ENCODE results near the gene OSBPL2.

Gene OSBPL2

GRCh38 chr20:62228982-62229545 is 9.3 kb upstream of the OSBPL2 start:
- Histone ChIP-seq H3K79me2 (ENCODE audit: control insufficient read depth, insufficient read depth, low read length, poor library complexity) (no peaks in the 10 kb centered on the region), H3K18ac (ENCODE audit: low read length) (no peak overlapping the region), H3K9ac (ENCODE audit: low read length) (no peak overlapping the region), H4K12ac (ENCODE audit: low read depth, low read length) (no peak overlapping the region), H2AFZ (ENCODE audit: insufficient read depth, low read length, poor library complexity) (no peak overlapping the region), H2BK12ac (ENCODE audit: low read length) (no peak overlapping the region), H3K14ac (ENCODE audit: low read length) (no peak overlapping the region), H4K91ac (ENCODE audit: low read depth, low read length) (no peak overlapping the region), H3K79me1 (ENCODE audit: low read length) (no peaks in the 10 kb centered on the region), H3K4me2 (ENCODE audit: low read length) (no peak overlapping the region), H2BK5ac (ENCODE audit: low read depth, low read length, poor library complexity) (no peak overlapping the region), H4K8ac (ENCODE audit: low read depth, low read length) (no peak overlapping the region), H3K4me3 (ENCODE audit: low read depth, low read length) (no peak overlapping the region), H3K4me1 (ENCODE audit: control insufficient read depth in 1 of 2, insufficient read depth in 2 of 2, low read length in 2 of 2) (no peaks in the 10 kb centered on the region), H2AK5ac (ENCODE audit: low read length) (no peak overlapping the region), H2BK120ac (ENCODE audit: insufficient read depth, low read length, poor library complexity) (no peak overlapping the region), H3K9me3 (ENCODE audit: insufficient read depth, low read depth, low read length) (peaks cover 19% of the 10 kb centered on the region), H3K23ac (ENCODE audit: low read length) (peak overlapping the region; percentile 2), H3K27ac (ENCODE audit: low read depth, low read length) (no peak overlapping the region), H3K36me3 (ENCODE audit: control insufficient read depth in 1 of 2, insufficient read depth in 2 of 2, low read length in 2 of 2) (no peaks in the 10 kb centered on the region), H3K27me3 (ENCODE audit: insufficient read depth, low read length) (no peaks in the 10 kb centered on the region), H3K4ac (ENCODE audit: low read depth, low read length) (no peak overlapping the region)
- WGBS (ENCODE audit: extremely low coverage, insufficient coverage, insufficient read length): 100% methylated on average over 6 of the region's 7 CpGs
- no peak for DNase-seq

- no peak overlapping the region for H2BK12ac ChIP-seq (ENCODE audit: low read length)
- no peaks in the 10 kb centered on the region for H3K27me3 ChIP-seq (ENCODE audit: insufficient read depth, low read length)
- H4K12ac ChIP-seq (ENCODE audit: low read depth, low read length): no peak overlapping the region
- H3K4ac ChIP-seq (ENCODE audit: low read depth, low read length): no peak overlapping the region
- no peak overlapping the region for H4K91ac ChIP-seq (ENCODE audit: low read depth, low read length)
- H4K8ac ChIP-seq (ENCODE audit: low read depth, low read length): no peak overlapping the region
- no peak overlapping the region for H3K14ac ChIP-seq (ENCODE audit: low read length)
- H3K27ac ChIP-seq (ENCODE audit: low read depth, low read length): no peak overlapping the region
- no peak overlapping the region for H3K9ac ChIP-seq (ENCODE audit: low read length)
- no peak overlapping the region for H2BK5ac ChIP-seq (ENCODE audit: low read depth, low read length, poor library complexity)
- H3K23ac ChIP-seq (ENCODE audit: low read length): no peak overlapping the region
- no peaks in the 10 kb centered on the region for H3K79me1 ChIP-seq (ENCODE audit: low read length)
- H2AFZ ChIP-seq (ENCODE audit: insufficient read depth, low read length, poor library complexity): no peak overlapping the region
- peak overlapping the region; percentile 18 for H3K4me3 ChIP-seq (ENCODE audit: low read depth, low read length)
- H3K18ac ChIP-seq (ENCODE audit: low read length): no peak overlapping the region
- H2AK5ac ChIP-seq (ENCODE audit: low read length): no peak overlapping the region
- H3K4me1 ChIP-seq (ENCODE audit: control insufficient read depth in 1 of 2, insufficient read depth in 2 of 2, low read length in 2 of 2): no peaks in the 10 kb centered on the region
- 100% methylated on average over 4 of the region's 4 CpGs for WGBS (ENCODE audit: extremely low coverage, insufficient coverage, insufficient read length)
- H3K4me2 ChIP-seq (ENCODE audit: low read length): no peak overlapping the region
- no peaks in the 10 kb centered on the region for H3K79me2 ChIP-seq (ENCODE audit: control insufficient read depth, insufficient read depth, low read length, poor library complexity)
- no peak overlapping the region for H2BK120ac ChIP-seq (ENCODE audit: insufficient read depth, low read length, poor library complexity)
- H3K9me3 ChIP-seq (ENCODE audit: insufficient read depth, low read depth, low read length): peaks cover 16% of the 10 kb centered on the region
- no peak for DNase-seq
- no peaks in the 10 kb centered on the region for H3K36me3 ChIP-seq (ENCODE audit: control insufficient read depth in 1 of 2, insufficient read depth in 2 of 2, low read length in 2 of 2)
Measured at GRCh38 chr20:62229667-62230066, 8.7 kb upstream of the OSBPL2 start.

- WGBS (ENCODE audit: extremely low coverage, insufficient coverage, insufficient read length): 100% methylated on average over 2 of the region's 2 CpGs
- Histone ChIP-seq H3K27me3 (ENCODE audit: insufficient read depth, low read length) (no peaks in the 10 kb centered on the region), H2BK5ac (ENCODE audit: low read depth, low read length, poor library complexity) (no peak overlapping the region), H2AK5ac (ENCODE audit: low read length) (no peak overlapping the region), H3K4me3 (ENCODE audit: low read depth, low read length) (no peak overlapping the region), H3K27ac (ENCODE audit: low read depth, low read length) (no peak overlapping the region), H2BK12ac (ENCODE audit: low read length) (no peak overlapping the region), H4K8ac (ENCODE audit: low read depth, low read length) (no peak overlapping the region), H2BK120ac (ENCODE audit: insufficient read depth, low read length, poor library complexity) (no peak overlapping the region), H3K4me1 (ENCODE audit: control insufficient read depth in 1 of 2, insufficient read depth in 2 of 2, low read length in 2 of 2) (no peaks in the 10 kb centered on the region), H3K4ac (ENCODE audit: low read depth, low read length) (no peak overlapping the region), H3K79me1 (ENCODE audit: low read length) (no peaks in the 10 kb centered on the region), H3K79me2 (ENCODE audit: control insufficient read depth, insufficient read depth, low read length, poor library complexity) (no peaks in the 10 kb centered on the region), H3K14ac (ENCODE audit: low read length) (no peak overlapping the region), H2AFZ (ENCODE audit: insufficient read depth, low read length, poor library complexity) (no peak overlapping the region), H3K18ac (ENCODE audit: low read length) (no peak overlapping the region), H3K9ac (ENCODE audit: low read length) (no peak overlapping the region), H3K4me2 (ENCODE audit: low read length) (no peak overlapping the region), H4K12ac (ENCODE audit: low read depth, low read length) (no peak overlapping the region), H3K23ac (ENCODE audit: low read length) (no peak overlapping the region), H4K91ac (ENCODE audit: low read depth, low read length) (no peak overlapping the region), H3K9me3 (ENCODE audit: insufficient read depth, low read depth, low read length) (peaks cover 15% of the 10 kb centered on the region), H3K36me3 (ENCODE audit: control insufficient read depth in 1 of 2, insufficient read depth in 2 of 2, low read length in 2 of 2) (no peaks in the 10 kb centered on the region)
- DNase-seq: no peak
Measured at GRCh38 chr20:62230276-62230675, 8.0 kb upstream of the OSBPL2 start.

GRCh38 chr20:62230696-62231095 is 7.6 kb upstream of the OSBPL2 start:
- no CpG with 5 or more reads among the region's 10 CpGs for whole genome bisulfite sequencing (ENCODE audit: extremely low coverage, insufficient coverage, insufficient read length)
- H2BK5ac ChIP-seq (ENCODE audit: low read depth, low read length, poor library complexity): no peak overlapping the region
- no peak overlapping the region for H3K23ac ChIP-seq (ENCODE audit: low read length)
- H3K27ac ChIP-seq (ENCODE audit: low read depth, low read length): no peak overlapping the region
- no peak overlapping the region for H3K14ac ChIP-seq (ENCODE audit: low read length)
- no peak overlapping the region for H3K9ac ChIP-seq (ENCODE audit: low read length)
- no peak overlapping the region for H3K4me2 ChIP-seq (ENCODE audit: low read length)
- H2AK5ac ChIP-seq (ENCODE audit: low read length): no peak overlapping the region
- no peak overlapping the region for H2AFZ ChIP-seq (ENCODE audit: insufficient read depth, low read length, poor library complexity)
- no peak overlapping the region for H3K4ac ChIP-seq (ENCODE audit: low read depth, low read length)
- no peaks in the 10 kb centered on the region for H3K79me1 ChIP-seq (ENCODE audit: low read length)
- H3K36me3 ChIP-seq (ENCODE audit: control insufficient read depth in 1 of 2, insufficient read depth in 2 of 2, low read length in 2 of 2): no peaks in the 10 kb centered on the region
- H3K79me2 ChIP-seq (ENCODE audit: control insufficient read depth, insufficient read depth, low read length, poor library complexity): no peaks in the 10 kb centered on the region
- H2BK12ac ChIP-seq (ENCODE audit: low read length): no peak overlapping the region
- H2BK120ac ChIP-seq (ENCODE audit: insufficient read depth, low read length, poor library complexity): no peak overlapping the region
- no peak overlapping the region for H3K4me3 ChIP-seq (ENCODE audit: low read depth, low read length)
- H3K18ac ChIP-seq (ENCODE audit: low read length): no peak overlapping the region
- no peak overlapping the region for H4K91ac ChIP-seq (ENCODE audit: low read depth, low read length)
- no peak overlapping the region for H4K8ac ChIP-seq (ENCODE audit: low read depth, low read length)
- no peak overlapping the region for H4K12ac ChIP-seq (ENCODE audit: low read depth, low read length)
- H3K27me3 ChIP-seq (ENCODE audit: insufficient read depth, low read length): no peaks in the 10 kb centered on the region
- H3K9me3 ChIP-seq (ENCODE audit: insufficient read depth, low read depth, low read length): peaks cover 15% of the 10 kb centered on the region
- H3K4me1 ChIP-seq (ENCODE audit: control insufficient read depth in 1 of 2, insufficient read depth in 2 of 2, low read length in 2 of 2): no peaks in the 10 kb centered on the region
- no peak for DNase-seq

Measured in trophoblast cell (in vitro differentiated cells and primary cell).